GM10847 (cell line): ENCODE data around the gene KDM6A.

ENCODE experiments used
- POLR2A ChIP-seq: IDR thresholded peaks from 2 replicates; pipeline ENCODE4 v1.6.1; 2011; ENCODE audit not compliant: insufficient read length; ENCODE audit errors: extremely low read depth

The KDM6A gene

DNA sequence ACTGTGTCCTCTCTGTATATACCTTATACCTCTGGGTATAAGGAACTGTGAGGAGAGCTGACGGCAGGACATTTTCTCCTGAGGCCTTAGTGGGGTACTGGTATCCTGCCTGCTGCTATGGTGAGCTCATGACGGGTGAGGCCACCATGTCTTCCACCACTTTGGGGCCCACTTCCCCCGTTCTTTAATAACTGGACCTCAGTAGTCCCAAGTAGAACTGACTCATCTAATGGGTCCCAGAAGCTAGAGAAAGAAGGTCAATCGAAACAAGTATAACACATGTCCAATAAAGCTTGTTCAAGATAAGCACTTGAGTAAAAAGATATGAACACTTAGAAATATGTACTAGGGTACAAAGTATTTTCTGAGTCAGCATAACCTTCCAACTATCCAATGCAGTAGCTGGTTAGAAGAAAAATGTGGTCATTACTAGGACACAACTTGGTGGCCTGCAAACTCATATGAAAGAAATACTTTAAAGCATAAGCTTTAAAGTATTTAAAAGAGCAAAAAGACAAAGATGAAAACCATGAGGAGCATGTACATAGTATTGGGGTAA, 256.0 kb downstream of the KDM6A start:
- no peak for TF ChIP-seq POLR2A

DNA sequence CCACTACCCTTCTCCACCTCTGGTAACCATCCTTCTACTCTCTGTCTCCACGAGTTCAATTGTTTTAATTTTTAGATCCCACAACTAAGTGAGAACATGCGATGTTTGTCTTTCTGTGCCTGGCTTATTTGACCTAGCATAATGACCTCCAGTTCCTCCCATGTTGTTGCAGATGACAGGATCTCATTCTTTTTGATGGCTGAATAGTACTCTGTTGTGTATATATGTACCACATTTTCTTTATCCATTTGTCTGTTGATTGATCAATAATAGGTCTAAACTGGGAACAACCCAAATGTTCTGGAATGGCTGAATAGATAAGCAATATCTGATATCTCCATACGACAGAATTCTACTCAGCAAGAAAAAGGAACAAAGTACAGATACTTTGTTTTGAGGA, 260.5 kb downstream of the KDM6A start:
- TF ChIP-seq POLR2A: no peak

DNA sequence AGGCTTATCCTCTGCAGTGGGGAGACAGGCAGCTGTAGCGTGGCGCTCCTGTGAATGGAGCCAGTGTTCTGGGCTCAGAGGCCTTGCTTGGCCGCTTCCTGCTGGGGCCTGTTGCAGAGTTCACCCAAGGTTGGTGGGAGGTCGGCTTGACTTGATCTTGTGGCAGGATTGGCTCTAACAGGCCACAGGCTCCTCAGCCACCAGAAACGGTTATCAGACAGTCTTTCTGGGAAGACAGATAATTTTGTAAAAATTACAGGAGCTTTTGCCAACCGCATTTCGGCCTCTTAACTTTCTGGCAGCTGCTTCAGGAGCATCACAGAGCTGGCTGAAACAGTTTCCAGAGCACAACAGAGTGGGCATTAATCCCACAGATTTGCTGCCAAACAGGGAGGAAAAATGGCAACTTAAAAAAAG, 261.3 kb downstream of the KDM6A start:
- TF ChIP-seq POLR2A: no peak

DNA sequence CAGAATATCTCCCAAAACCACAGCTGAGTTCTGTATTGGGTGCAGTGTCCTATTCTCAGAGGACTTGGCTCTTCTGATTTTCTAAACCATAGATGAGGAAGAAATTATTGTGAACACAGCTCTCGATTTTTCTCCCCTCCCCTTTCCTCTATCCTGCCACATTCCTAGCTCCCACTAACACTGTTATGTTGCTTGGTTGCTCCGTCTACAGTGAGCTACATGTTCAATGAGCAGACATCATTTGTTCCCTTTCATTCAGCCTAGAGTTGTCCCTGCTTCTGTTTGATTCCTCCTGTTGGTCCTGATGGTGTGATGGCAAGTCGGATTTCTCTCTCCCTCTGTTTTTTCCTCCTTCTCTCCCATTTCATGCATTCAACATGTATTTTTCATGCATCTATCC, 261.8 kb downstream of the KDM6A start:
- TF ChIP-seq POLR2A: no peak

DNA sequence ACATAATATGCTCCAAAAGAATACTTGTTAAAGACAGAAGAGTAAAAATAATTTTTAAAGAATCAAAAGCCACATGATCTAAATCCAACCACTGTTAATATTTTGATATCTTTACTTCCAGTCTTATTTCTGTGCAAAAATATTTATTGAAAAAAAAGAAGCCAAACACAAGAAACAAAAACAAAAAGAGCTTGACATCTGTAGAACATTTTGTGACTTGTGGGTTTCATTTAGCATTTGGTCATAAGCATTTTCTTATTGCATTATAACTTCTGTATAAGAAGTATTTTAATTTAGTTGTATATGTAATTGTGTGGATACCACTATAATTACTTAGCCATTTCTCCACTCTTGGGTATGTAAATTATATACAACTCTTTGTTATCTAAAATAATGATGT, 264.5 kb downstream of the KDM6A start:
- TF ChIP-seq POLR2A: no peak

DNA sequence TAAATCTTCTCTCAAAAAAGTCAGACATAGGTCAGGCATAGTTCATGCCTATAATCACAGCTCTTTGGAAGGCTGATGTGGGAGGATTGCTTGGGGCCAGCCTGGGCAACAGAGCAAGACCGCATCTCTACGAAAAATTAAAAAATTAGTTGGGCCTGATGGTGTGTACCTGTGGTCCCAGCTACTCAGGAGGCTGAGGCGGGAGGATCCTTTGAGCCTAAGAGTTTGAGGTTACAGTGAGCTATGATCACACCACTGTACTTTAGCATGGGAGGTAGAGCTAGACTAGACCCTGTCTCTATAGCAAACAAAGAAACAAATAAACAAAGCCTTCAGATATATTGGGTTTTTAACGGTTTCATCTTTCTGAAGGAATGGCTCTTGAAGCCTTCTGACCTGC, 265.5 kb downstream of the KDM6A start:
- no peak for TF ChIP-seq POLR2A

DNA sequence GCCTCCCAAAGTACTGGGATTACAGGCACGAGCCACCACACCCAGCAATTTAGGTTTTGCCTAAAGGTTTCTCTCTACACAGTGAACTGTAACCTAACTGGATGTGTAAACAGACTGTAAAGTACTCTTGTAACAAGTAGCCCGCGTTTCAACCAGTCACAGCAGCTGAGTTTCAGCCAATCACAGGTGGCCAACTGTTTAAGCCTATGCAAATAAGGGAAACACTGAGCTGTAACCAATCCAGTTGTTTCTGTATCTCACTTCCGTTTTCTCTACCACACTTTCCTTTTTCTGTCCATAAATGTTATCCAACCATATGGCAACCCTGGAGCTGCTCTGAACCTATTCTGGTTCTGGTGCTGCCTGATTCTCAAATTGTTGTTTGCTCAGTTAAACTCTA, 267.8 kb downstream of the KDM6A start:
- TF ChIP-seq POLR2A: no peak

DNA sequence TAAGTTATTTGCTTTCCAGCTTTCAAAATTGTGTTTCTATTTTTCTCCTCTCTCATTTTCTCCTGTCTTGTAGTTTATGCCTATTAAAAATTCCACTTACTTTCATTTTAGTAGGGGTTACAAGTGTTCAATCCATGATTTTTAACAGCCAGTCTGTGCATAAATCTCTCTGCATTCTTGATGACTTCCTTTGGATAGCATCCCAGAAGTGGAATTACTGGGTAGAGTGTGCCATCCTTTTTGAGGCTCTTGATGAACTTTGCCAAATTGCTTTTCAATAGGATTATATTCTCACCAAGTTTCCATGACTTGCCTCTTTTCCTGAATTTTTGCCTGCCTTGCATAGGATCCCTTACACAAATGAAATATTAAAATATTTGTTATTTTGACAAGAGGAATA, 269.2 kb downstream of the KDM6A start:
- TF ChIP-seq POLR2A: no peak

DNA sequence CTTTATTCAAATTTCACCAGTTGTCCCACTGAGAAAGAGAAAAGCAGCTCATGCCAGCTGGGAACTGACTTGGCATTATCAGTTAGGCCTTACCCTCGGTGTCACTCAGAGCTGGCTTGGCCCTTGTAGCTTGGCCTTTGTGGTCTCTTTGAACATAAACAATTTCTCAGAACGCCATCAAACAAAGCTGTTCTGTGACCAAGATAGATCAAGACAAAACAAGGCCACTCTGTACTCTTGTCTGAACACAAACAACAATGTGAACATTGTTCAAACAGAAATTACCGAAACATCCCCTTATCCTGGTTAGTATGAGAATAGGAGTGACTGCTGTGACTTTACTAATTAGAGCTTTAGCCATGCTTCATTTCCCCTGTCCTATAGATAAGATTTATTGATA, 270.5 kb downstream of the KDM6A start:
- TF ChIP-seq POLR2A: no peak

DNA sequence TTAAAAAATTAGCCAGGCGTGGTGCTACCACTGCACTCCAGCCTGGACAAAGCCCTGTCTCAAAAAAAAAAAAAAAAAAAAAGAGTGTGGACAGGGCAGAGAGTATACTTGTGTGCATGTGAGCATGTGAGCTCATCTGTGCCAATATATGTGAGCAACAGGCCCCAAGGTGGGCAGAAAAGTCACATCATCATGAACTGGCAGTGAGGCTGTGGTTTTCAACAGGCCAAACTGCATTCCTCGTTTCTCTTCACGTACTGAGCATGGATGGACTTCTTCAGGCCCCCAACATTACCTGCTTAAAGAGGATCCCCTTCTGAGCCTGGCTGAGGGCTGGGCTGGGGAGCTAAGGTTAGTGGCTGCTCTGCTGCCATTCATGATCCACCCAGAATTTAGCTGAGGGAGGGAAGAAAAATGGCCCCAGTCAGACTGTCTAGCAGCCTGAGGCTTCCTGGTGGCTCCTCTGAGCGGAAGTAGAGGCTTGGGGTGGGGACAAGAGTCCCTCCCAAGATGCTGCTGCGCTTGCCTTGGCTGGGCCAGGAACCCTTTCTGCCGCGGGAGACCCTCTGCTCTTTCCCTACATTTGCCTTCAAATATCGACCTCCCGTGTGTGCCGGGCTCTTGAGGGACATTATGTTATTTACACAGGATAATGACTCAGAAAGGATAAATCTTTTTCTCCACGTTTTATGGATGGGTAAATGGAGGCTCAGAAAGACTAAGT, 272.7 kb downstream of the KDM6A start:
- TF ChIP-seq POLR2A: no peak

DNA sequence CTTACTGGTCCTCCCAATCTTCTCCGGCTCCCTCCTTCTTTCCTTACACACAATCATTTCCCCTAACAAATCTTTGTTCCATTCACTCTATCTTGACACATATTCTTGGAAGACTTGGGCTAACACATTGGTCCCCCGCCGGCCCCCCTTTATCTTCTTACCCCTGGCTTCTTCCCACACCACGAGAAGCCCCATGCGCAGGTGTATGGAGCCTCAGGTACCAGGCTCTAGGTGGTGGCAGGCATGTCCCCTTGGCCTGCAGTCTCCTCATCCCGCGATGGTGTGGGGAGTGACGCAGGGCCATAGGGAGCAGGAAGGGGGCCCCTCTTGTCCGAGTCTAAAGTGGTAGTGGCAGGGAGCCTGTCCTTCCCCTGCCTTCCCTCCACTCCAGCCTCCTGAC, 277.8 kb downstream of the KDM6A start:
- no peak for TF ChIP-seq POLR2A

DNA sequence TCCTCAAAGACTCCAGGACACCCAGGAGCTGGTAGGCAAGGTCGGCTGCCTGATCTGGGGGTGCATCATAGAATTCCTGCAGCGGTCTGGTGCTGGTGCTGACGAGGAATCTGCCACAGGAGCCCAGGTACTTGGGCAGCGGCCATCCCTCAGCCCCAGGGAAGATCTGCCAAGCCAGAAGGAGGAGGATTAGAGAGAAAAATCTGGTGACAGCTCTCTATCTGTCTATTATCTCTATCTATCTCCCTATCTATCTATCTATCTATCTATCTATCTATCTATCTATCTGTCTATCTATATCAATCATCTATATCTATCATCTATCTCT, 281.0 kb downstream of the KDM6A start:
- no peak for TF ChIP-seq POLR2A

DNA sequence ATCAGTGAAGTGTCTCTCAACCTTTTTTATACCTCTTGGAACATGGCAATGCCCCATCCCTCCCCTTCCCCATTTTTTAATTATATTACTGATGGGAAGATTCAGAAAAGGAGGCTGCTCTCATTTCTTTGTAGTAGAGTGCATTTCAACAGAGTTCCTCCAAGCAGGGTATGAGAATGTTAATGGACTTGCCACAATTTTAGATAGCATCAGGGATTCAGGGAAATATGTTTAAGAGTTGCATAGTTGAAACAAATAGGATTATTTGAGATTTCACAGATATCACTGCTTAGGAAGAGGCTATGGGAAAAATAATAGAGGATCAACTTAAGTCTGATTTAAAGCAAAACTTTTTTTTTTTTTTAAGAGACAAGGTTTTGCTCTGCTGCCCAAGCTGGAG, 281.5 kb downstream of the KDM6A start:
- TF ChIP-seq POLR2A: no peak

DNA sequence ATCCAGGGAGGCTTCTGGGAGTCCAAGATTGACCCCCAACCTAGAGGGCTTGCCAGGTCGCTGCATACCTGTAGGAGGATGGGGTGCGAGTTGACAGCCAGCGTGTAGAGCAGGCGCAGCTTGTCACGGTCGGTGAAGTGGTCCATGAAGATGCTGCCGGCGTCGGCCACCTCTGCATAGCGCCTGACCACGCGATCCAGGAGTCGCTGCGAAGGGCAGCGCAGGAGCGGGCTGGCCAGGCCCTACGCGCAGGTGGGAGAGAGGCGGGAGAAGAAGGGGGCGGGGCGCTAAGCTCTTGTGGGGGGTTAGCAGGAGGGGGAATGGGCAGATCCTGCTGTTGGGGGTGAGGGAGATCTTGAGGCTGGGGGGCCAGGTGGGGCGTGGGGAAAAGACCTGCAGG, 284.7 kb downstream of the KDM6A start:
- no peak for TF ChIP-seq POLR2A
